Measurements from ENCODE around the gene HYI. TPM values are rescaled to one million over a fixed set of nuclear protein-coding genes. Genes with fewer than 3 reads are reported as not detected.

Gene HYI
- total RNA-seq, 2 donors from 2014 or later = 67.7 to 104 TPM

GRCh38 chr1:43446881-43447835, 6.6 kb downstream of the HYI start:
- TF ChIP-seq POLR2A (IDR thresholded peaks at IDR 0.05) (no peak), POLR2AphosphoS5 (IDR thresholded peaks at IDR 0.05) (no peak)
- TF ChIP-seq, protein P1, sequence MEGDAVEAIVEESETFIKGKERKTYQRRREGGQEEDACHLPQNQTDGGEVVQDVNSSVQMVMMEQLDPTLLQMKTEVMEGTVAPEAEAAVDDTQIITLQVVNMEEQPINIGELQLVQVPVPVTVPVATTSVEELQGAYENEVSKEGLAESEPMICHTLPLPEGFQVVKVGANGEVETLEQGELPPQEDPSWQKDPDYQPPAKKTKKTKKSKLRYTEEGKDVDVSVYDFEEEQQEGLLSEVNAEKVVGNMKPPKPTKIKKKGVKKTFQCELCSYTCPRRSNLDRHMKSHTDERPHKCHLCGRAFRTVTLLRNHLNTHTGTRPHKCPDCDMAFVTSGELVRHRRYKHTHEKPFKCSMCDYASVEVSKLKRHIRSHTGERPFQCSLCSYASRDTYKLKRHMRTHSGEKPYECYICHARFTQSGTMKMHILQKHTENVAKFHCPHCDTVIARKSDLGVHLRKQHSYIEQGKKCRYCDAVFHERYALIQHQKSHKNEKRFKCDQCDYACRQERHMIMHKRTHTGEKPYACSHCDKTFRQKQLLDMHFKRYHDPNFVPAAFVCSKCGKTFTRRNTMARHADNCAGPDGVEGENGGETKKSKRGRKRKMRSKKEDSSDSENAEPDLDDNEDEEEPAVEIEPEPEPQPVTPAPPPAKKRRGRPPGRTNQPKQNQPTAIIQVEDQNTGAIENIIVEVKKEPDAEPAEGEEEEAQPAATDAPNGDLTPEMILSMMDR (IDR thresholded peaks at IDR 0.05) = no peak
- 90% methylated on average over 17 of the region's 19 CpGs for whole genome bisulfite sequencing
- H3K4me1 ChIP-seq (replicated peaks) = no peaks in the 10 kb centered on the region
- peaks cover 7 to 27% of the 10 kb centered on the region in 2 donors for H3K36me3 ChIP-seq
- H3K9me3 ChIP-seq = no peaks in the 10 kb centered on the region
- no peaks in the 10 kb centered on the region for H3K27me3 ChIP-seq (replicated peaks; ENCODE audit: insufficient read depth)
- intact Hi-C loops (cut with DNase I) = no loop called here
- H3K27ac ChIP-seq = no peak overlapping the region
- no peak for DNase-seq (ENCODE audit: low spot score)
- no peak overlapping the region for H3K4me3 ChIP-seq

DNA sequence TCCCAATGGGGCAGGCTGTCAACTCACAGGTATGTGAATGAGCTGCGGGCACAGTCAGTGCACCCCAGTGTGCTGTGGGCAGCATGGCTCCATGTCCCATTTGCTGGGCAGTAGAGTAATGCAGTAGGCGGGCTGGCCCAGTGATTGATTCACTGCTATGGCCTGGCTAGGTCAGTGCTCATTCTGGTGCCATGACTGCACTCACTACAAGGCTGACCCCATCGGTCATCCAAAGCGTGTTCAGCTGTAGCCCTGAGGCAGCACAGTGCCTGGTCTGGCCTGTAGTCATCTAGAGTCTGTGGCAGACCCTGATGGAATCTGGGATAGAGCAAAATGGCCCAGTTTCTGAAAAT, 7.4 kb downstream of the HYI start:
- no peak for DNase-seq (ENCODE audit: low spot score)
- Histone ChIP-seq H3K9me3 (no peaks in the 10 kb centered on the region), H3K36me3 (peaks cover 8 to 27% of the 10 kb centered on the region in 2 donors), H3K4me3 (no peak overlapping the region), H3K27ac (no peak overlapping the region), H3K4me1 (replicated peaks) (no peaks in the 10 kb centered on the region), H3K27me3 (replicated peaks; ENCODE audit: insufficient read depth) (no peaks in the 10 kb centered on the region)
- TF ChIP-seq POLR2AphosphoS5 (IDR thresholded peaks at IDR 0.05) = no peak
- TF ChIP-seq, protein P1 (IDR thresholded peaks at IDR 0.05) = no peak
- no peak for TF ChIP-seq POLR2A (IDR thresholded peaks at IDR 0.05)
- intact Hi-C loops (cut with DNase I) = no loop called here
- 88% methylated on average over 4 of the region's 4 CpGs for WGBS

GRCh38 chr1:43445606-43446387, 7.9 kb downstream of the HYI start:
- DNase-seq (ENCODE audit: low spot score) = no peak
- Histone ChIP-seq H3K27me3 (replicated peaks; ENCODE audit: insufficient read depth) (no peaks in the 10 kb centered on the region), H3K27ac (no peak overlapping the region), H3K4me1 (replicated peaks) (no peaks in the 10 kb centered on the region), H3K36me3 (peaks cover 12 to 27% of the 10 kb centered on the region in 2 donors), H3K9me3 (no peaks in the 10 kb centered on the region), H3K4me3 (no peak overlapping the region)
- intact Hi-C loops (cut with DNase I) = no loop called here
- TF ChIP-seq, protein P1 (IDR thresholded peaks at IDR 0.05) = no peak
- TF ChIP-seq POLR2A (IDR thresholded peaks at IDR 0.05) (no peak), POLR2AphosphoS5 (IDR thresholded peaks at IDR 0.05) (no peak)
- WGBS = 87% methylated on average over 10 of the region's 10 CpGs

- intact Hi-C loops (cut with DNase I) = no loop called here
- H3K4me1 ChIP-seq (replicated peaks) = no peaks in the 10 kb centered on the region
- peaks cover 12 to 27% of the 10 kb centered on the region in 2 donors for H3K36me3 ChIP-seq
- H3K9me3 ChIP-seq = no peaks in the 10 kb centered on the region
- H3K4me3 ChIP-seq = no peak overlapping the region
- 60% methylated on average over 1 of the region's 1 CpG for WGBS
- H3K27ac ChIP-seq = no peak overlapping the region
- no peaks in the 10 kb centered on the region for H3K27me3 ChIP-seq (replicated peaks; ENCODE audit: insufficient read depth)
- DNase-seq (ENCODE audit: low spot score) = no peak
- TF ChIP-seq POLR2A (IDR thresholded peaks at IDR 0.05) = no peak
- TF ChIP-seq, protein P1 (IDR thresholded peaks at IDR 0.05) = no peak
- TF ChIP-seq POLR2AphosphoS5 (IDR thresholded peaks at IDR 0.05) = no peak
These were observed 8.9 kb downstream of the HYI start for GRCh38 chr1:43444836-43445235.

All from prostate gland (tissue), 2 donors.